Stomach (tissue), 4 donors: ENCODE results near the gene C3AR1.

ENCODE experiments used
- CTCF ChIP-seq, 7 experiments: fragments of 450-650 bp in 4 of 7; fragments of 200-600 bp in 3 of 7; sonication (generic) in 3 of 7; IDR thresholded peaks; one replicate each; pipeline ENCODE4 v1.5.1; 2016 to 2019; ENCODE audit warnings: antibody characterized with exemption in 7 of 7, control low read depth in 2 of 7, mild to moderate bottlenecking in 1 of 7
- POLR2A ChIP-seq, 4 donors: fragments of 450-650 bp; IDR thresholded peaks; one replicate each; pipeline ENCODE4 v1.6.1; 2016; ENCODE audit warnings: antibody characterized with exemption in 4 of 4, control low read depth in 2 of 4, mild to moderate bottlenecking in 1 of 4, moderate library complexity in 1 of 4
- POLR2AphosphoS5 ChIP-seq, 3 donors: sonication (generic); formaldehyde crosslinking; IDR thresholded peaks; one replicate each; pipeline ENCODE4 v1.6.1; 2016; ENCODE audit warnings: antibody characterized with exemption in 3 of 3

GRCh38 chr12:8036346-8036745 is 29.8 kb downstream of the C3AR1 start:
- TF ChIP-seq CTCF (IDR thresholded peaks at IDR 0.05) = no peak
- no peak for TF ChIP-seq POLR2AphosphoS5 (IDR thresholded peaks at IDR 0.05)
- no peak for TF ChIP-seq POLR2A (IDR thresholded peaks at IDR 0.05)
